GM19455 (cell line): Measurements from ENCODE around the gene WDR36.

Experiments
- ATAC-seq: cut with Tn5 transposase; IDR thresholded peaks from one replicate; pipeline ENCODE4 v1.9.1; 2021; ENCODE audit not compliant: unreplicated experiment

WDR36 gene

DNA sequence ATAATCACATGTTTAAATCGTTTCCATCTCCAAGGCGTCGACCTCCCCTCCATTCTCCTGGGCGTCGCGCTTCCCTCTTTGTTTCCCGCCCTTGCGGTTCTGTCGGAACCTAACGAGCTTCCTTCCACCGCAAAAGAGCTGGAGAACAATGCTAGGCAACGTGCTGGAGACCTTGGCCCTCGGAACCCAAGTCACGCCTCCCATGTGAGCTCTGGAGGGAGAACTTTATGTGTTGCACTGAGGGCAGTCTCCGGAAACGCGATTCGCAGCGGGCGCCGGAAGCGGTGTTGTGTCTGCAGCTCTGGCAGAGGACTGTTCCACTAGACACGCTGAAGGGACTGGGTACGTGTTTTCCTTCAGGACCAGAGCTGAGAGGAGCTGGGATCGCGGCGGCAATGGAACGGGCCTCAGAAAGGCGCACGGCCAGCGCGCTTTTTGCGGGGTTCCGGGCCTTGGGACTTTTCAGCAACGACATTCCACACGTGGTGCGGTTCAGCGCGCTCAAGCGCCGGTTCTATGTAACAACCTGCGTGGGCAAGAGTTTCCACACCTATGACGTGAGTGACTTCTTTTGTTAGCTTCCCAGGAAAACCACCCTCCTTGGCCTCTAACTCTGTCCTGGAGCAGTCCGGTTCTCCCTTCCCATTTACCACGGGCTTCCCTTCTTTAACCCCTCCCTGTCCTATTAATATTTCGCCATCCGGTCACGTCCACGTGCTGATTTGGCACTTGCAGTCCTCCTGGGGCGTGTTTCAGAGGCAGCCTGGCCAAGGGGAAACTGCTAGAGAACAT is at the start of gene WDR36:
Gene WDR36 (plus strand): TSS at position 287 of the 792 bp plus-strand sequence. CDS start 109 bp downstream, at position 396.
- peak; percentile 96 for ATAC-seq

DNA sequence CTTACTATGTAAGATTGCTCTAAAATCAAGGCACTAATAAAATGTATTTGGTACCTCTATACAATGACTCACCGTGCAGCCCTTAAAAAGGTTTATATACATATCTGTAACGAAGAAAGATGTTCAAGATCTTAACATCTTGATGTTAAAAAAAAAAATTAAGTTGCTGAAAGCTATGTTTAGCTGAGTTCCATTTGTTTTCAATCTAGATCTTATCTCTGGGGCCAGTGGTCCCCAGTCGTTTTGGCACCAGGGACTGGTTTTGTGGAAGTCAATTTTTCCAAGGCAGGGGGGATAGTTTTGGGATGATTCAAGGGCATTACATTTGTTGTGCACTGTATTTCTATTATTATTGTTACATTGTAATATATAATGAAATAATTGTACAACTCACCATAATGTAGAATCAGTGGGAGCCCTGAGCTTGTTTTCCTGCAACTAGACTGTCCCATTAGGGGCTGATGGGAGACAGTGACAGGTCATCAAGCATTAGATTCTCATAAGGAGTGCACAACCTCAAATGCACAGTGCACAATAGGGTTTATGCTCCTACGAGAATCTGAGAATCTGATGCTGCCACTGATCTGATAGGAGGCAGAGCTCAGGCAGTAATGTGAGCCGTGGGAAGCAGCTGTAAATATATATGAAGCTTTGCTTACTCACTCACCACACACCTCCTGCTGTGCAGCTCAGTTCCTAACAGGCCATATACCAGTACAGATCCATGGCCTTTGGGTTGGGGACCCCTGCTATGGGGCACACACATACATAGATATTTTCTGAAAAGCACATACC is 48.2 kb upstream of the WDR36 start:
- no peak for ATAC-seq

GRCh38 chr5:111058064-111058463 is 34.1 kb upstream of the WDR36 start:
- no peak for ATAC-seq

DNA sequence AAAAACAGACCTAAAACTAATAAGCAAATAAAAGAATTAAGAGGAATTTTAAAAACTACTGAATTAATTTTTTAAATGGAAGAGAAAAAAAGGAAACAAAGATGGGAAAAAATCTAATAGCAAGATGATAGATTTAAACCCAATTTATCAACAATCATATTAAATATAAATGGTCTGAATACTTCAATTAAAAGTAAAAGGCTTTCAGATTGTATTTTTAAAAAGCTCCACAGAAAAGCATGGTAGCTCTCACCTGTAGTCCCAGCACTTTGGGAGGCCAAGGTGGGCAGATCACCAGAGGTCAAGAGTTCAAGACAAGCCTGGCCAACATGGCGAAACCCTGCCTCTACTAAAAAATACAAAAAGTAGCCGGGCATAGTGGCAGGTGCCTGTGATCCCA is 32.0 kb upstream of the WDR36 start:
- ATAC-seq = no peak

DNA sequence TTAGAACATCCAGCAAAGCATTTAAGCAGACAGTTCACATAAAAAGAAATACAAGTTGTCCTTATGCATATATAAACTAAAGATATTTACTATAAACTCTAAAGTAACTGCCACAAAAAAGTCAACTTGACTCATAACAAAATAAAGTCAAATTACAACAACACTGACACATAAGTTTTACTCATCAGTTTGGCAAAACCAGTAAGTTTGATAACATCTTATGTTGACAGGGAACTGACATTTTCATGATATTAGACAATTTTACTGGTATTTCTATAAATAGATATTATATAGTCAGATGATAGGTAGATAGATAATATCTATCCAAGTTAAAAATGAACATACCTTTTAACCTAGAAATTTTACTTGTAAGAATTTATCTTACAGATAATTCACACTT is 30.5 kb upstream of the WDR36 start:
- ATAC-seq = no peak

- no peak for ATAC-seq
These were observed 28.3 kb upstream of the WDR36 start for GRCh38 chr5:111063709-111064322.

GRCh38 chr5:111066261-111066938 is 25.7 kb upstream of the WDR36 start:
- no peak for ATAC-seq

- ATAC-seq = no peak
These were observed 23.9 kb upstream of the WDR36 start for GRCh38 chr5:111068213-111068612.

GRCh38 chr5:111069839-111070238 is 22.3 kb upstream of the WDR36 start:
- ATAC-seq = no peak

- ATAC-seq = no peak
These were observed 21.6 kb upstream of the WDR36 start for GRCh38 chr5:111070272-111071134.

DNA sequence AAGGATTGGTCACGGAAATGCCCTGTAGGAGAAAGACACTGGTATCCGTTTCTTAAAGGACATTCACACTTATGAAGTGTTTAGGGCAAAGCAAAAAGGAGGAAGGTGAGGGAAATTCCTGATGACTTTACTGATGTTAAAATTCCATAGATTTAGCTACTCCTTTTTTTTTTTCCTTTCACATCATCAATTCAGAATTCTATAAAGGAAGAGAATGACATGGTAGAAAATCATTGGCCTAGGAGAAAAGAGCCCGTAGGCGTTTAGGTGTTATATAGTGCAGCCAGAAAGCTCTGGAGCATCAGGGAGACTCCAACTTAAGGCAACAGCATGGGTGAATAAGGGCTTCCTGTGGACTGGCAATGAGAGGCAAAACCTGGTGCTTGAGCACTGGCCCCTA is 20.7 kb upstream of the WDR36 start, which contains the start of gene TSLP:
Gene TSLP (plus strand): TSS at position 301 of the 400 bp plus-strand sequence. CDS start 178 bp downstream, outside the sequence.
- ATAC-seq = no peak

DNA sequence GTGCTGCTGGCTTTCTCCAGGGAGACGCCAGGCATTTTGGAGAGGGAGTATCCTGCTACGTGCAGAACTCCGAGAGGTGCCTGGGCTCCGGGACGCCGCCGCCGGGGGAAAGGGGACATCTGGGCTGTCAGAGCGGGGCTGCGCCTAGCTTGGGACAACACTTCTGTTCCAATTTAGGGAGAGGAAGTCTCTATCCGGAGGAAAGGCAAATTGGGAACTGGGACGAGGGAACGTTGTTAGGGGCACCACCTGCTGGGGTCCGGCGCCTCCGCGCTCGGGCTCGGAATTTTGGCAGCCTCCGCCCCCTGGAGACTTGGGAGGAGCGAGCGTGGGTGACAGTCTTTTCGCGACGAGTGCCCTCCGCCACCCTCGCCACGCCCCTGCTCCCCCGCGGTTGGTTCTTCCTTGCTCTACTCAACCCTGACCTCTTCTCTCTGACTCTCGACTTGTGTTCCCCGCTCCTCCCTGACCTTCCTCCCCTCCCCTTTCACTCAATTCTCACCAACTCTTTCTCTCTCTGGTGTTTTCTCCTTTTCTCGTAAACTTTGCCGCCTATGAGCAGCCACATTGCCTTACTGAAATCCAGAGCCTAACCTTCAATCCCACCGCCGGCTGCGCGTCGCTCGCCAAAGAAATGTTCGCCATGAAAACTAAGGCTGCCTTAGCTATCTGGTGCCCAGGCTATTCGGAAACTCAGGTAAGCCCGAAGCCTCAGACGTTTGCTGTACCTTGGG is 19.0 kb upstream of the WDR36 start:
- peak; percentile 86 for ATAC-seq

GRCh38 chr5:111074244-111074643 is 17.9 kb upstream of the WDR36 start:
- ATAC-seq = no peak

- ATAC-seq = no peak
These were observed 16.6 kb upstream of the WDR36 start for GRCh38 chr5:111075520-111075919.

GRCh38 chr5:111076091-111076490 is 16.1 kb upstream of the WDR36 start:
- no peak for ATAC-seq

GRCh38 chr5:111077678-111078077 is 14.5 kb upstream of the WDR36 start:
- no peak for ATAC-seq

- ATAC-seq = no peak
These were observed 12.3 kb upstream of the WDR36 start for GRCh38 chr5:111079846-111080245.

DNA sequence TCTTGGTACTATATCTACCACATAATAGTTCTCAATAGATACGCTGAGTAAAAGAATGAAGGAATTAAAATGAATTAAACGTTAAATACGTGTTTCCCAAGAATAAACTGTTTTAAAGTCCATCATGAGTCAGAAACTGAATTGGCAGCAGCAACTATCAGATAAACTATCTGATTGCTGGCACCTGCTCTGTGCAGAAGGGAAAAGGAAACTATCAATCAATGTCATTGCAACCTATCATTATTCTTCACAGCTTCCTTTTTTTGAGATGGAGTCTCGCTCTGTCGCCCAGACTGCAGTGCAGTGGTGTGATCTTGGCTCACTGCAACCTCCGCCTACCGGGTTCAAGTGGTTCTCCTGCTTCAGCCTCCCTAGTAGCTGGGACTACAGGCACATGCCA is 8.8 kb upstream of the WDR36 start:
- no peak for ATAC-seq

DNA sequence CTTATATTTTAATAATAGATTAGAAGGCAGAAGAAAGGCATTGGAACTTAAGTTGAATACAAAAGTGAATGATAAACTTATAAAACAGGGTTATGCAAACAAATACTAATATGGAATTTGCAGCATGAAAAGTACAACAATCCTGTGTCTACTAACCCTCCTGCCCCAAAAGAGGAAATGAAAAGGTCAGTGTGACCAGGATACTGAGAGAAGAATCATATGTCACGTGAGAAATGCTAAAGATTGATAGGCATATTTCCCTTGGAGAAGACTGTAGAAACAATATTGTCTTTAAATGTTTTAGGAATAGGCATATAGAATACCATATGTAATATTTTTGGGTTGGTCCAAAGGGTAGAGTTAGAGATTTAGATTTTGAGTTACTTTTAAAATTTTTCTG is 3.8 kb downstream of the WDR36 start:
- ATAC-seq = no peak
